ENCODE data around the gene RTN1.

Gene RTN1

DNA sequence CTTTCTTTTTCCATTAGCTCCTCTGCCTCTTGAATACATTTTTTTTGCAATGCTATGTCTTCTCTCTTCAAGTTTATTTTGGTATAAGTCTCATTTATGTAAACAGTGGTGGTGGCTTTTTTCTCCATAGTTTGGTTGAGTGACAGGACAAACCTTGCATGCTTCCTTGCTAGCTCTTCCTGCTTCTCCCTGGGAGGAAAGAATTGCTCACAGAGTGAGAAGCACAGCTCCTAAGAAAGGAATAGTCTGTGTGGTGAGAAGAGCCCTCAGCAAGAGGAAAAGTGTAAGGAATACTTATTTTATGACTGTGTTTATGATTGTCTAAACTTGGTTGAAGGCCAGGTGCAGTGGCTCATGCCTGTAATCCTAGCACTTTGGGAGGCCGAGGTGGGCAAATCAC, 305.5 kb downstream of the RTN1 start:
- DNase-seq (ENCODE audit: low spot score) = no peak

DNA sequence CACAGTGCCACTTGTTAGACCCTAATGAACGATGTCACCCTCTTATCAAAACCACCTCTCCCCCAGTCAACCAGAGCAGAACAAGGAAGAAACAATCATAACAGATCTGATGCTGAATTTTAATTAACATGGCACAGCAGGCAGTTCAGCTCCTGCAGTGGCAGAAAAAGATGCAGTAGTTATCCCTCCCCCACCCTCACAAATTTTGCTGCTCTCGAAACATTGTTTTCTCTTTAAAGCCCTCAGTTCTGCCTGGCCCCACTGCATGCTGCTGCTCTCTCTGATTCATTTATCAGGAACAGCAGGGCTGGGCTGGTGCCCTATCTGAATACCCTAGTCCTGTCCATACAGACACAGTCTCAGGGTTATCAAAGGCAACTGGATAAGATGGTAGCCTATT, 306.2 kb downstream of the RTN1 start:
- DNase-seq (ENCODE audit: low spot score) = no peak

More for the DNA sequence above, 305.5 kb downstream of the RTN1 start:
- TF ChIP-seq, protein P1, sequence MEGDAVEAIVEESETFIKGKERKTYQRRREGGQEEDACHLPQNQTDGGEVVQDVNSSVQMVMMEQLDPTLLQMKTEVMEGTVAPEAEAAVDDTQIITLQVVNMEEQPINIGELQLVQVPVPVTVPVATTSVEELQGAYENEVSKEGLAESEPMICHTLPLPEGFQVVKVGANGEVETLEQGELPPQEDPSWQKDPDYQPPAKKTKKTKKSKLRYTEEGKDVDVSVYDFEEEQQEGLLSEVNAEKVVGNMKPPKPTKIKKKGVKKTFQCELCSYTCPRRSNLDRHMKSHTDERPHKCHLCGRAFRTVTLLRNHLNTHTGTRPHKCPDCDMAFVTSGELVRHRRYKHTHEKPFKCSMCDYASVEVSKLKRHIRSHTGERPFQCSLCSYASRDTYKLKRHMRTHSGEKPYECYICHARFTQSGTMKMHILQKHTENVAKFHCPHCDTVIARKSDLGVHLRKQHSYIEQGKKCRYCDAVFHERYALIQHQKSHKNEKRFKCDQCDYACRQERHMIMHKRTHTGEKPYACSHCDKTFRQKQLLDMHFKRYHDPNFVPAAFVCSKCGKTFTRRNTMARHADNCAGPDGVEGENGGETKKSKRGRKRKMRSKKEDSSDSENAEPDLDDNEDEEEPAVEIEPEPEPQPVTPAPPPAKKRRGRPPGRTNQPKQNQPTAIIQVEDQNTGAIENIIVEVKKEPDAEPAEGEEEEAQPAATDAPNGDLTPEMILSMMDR (IDR thresholded peaks at IDR 0.05; ENCODE audit: extremely low read depth, missing control alignments) = no peak

DNA sequence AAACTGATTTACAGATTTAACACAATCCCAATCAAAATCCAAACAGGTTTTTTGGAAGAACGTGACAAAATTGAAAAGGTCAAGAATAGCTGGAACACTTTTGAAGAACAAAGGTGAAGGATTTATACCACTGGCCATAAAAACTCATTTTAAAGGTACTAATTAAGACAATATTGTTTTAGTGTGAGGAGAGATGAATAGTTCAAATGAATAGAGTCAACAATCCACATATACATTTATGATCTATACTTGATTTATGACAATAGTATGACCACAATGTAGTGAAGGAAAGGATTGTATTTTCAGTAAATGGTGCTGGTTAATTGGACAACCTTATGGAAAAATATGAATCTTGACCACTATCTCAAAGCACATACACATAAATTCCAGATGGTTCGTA, 323.3 kb downstream of the RTN1 start:
- TF ChIP-seq, protein P1 (IDR thresholded peaks at IDR 0.05; ENCODE audit: extremely low read depth, missing control alignments) = no peak
- no peak for DNase-seq (ENCODE audit: low spot score)

More for the DNA sequence above, 306.2 kb downstream of the RTN1 start:
- TF ChIP-seq, protein P1 (IDR thresholded peaks at IDR 0.05; ENCODE audit: extremely low read depth, missing control alignments) = no peak
